Bronchial epithelial cell (primary cell): ENCODE data around the gene SLC9A9. TPM values are rescaled to one million over a fixed set of nuclear protein-coding genes. Genes with fewer than 3 reads are reported as not detected.

Source experiments
- DNase-seq: peaks from one replicate; pipeline ENCODE4 v3.0.0-alpha.2; 2010; ENCODE audit warnings: low read depth
- FAIRE-seq: peaks from 2 replicates; lab custom pipeline; 2011; peaks lifted over from hg19 to GRCh38; lab: Jason Lieb, UNC
- H3K27me3 ChIP-seq: 2 replicates; pipeline ENCODE4 v1.5.1; 2011; ENCODE audit warnings: low read length; ENCODE audit not compliant: control insufficient read depth, insufficient read depth
- H3K36me3 ChIP-seq: 2 replicates; pipeline ENCODE4 v1.5.1; 2011; ENCODE audit warnings: low read length; ENCODE audit not compliant: control insufficient read depth, insufficient read depth
- H3K4me3 ChIP-seq: 2 replicates; pipeline ENCODE4 v1.5.1; 2011; ENCODE audit warnings: mild to moderate bottlenecking, low read depth, low read length, control low read depth
- CTCF ChIP-seq: IDR thresholded peaks from 2 replicates; pipeline ENCODE4 v1.5.1; 2011; ENCODE audit warnings: mild to moderate bottlenecking, moderate library complexity, low read length, control low read depth, inconsistent platforms; ENCODE audit not compliant: insufficient read depth, severe bottlenecking
- total RNA-seq: library from RNA; depleted of rRNA; stranded (reverse); fragments of >200 nt; gene quantifications from 2 replicates; pipeline ENCODE4 v1.2.1, GENCODE V29; 2014

SLC9A9 gene
- total RNA-seq, 1 donor from 2014 or later = 1.3 TPM

GRCh38 chr3:143366672-143367071 is 481.6 kb downstream of the SLC9A9 start:
- DNase-seq (no peak), FAIRE-seq (no peak)
- H3K4me3 ChIP-seq = no peak overlapping the region
- no peak for TF ChIP-seq CTCF
- no peaks in the 10 kb centered on the region for H3K36me3 ChIP-seq
- H3K27me3 ChIP-seq = no peaks in the 10 kb centered on the region

GRCh38 chr3:143363949-143364348 is 484.3 kb downstream of the SLC9A9 start:
- DNase-seq (no peak), FAIRE-seq (no peak)
- no peak overlapping the region for H3K4me3 ChIP-seq
- TF ChIP-seq CTCF = no peak
- H3K27me3 ChIP-seq = no peaks in the 10 kb centered on the region
- H3K36me3 ChIP-seq = no peaks in the 10 kb centered on the region

GRCh38 chr3:143363276-143363675 is 485.0 kb downstream of the SLC9A9 start:
- no peak for TF ChIP-seq CTCF
- H3K4me3 ChIP-seq = no peak overlapping the region
- FAIRE-seq = no peak
- no peaks in the 10 kb centered on the region for H3K36me3 ChIP-seq
- no peaks in the 10 kb centered on the region for H3K27me3 ChIP-seq
- DNase-seq = no peak

GRCh38 chr3:143362115-143362991 is 485.9 kb downstream of the SLC9A9 start:
- TF ChIP-seq CTCF = no peak
- no peaks in the 10 kb centered on the region for H3K36me3 ChIP-seq
- no peak for FAIRE-seq
- H3K27me3 ChIP-seq = no peaks in the 10 kb centered on the region
- no peak for DNase-seq
- H3K4me3 ChIP-seq = no peak overlapping the region

- Histone ChIP-seq H3K36me3 (no peaks in the 10 kb centered on the region), H3K27me3 (no peaks in the 10 kb centered on the region), H3K4me3 (no peak overlapping the region)
- TF ChIP-seq CTCF = no peak
- DNase-seq (no peak), FAIRE-seq (no peak)
Observed at GRCh38 chr3:143361589-143361988, 486.7 kb downstream of the SLC9A9 start.
